CD4-positive, alpha-beta T cell treated with Interleukin-10 for 1 hour (primary cell): ENCODE data around the gene CARMIL1.

Experiments
- DNase-seq: peaks from one replicate; pipeline ENCODE4 v3.0.0-alpha.2; 2020

Gene CARMIL1

DNA sequence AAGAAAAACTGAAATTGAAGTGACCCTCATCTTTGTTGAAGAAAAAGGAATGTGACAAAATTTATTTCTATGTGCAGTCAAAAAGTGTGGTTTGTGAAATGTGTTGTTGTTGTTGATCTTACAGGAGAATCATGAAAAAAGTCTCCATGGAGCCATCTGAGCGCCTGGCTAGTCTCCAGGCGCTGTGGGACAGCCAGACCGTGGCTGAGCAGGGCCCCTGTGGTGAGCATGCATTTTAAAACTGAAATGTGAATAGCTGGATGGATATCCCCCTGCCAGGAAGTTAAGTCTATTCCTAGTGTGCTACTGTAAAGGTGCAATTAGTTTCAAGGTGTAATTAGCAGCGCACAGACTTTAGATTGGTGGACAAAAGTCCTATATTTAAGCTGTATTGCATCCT, 170.6 kb downstream of the CARMIL1 start:
- no peak for DNase-seq

DNA sequence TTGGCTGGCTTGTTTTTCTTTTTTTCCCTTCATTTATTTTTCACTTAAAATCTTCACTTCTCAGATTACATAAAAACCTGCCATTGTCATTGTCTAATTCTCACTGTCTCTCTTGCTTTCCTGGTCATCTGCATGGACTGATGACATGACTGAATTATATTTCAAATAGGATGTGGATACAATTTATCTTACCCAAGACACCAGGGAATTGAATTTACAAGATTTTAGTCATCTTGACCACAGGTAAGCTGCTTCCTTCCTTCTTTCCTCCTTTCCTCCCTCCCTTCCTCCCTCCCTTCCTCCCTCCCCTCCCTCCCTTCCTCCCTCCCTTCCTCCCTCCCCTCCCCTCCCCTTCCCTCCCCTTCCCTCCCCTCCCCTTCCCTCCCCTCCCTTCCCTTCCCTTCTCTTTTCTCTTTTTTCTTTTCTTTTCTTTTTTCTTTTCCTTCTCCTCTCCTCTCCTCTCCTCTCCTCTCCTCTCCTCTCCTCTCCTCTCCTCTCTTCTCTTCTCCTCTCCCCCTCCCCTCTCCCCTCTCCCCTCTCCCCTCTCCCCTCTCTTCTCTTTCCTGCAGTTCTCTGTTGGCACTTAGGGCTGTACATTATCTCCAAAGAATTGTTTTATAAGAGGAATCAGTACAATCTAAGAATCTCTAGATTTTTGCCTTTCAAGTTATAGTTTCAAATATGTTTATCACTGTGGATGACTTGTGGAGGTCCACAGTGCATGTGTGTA, 171.5 kb downstream of the CARMIL1 start:
- DNase-seq, result no peak

DNA sequence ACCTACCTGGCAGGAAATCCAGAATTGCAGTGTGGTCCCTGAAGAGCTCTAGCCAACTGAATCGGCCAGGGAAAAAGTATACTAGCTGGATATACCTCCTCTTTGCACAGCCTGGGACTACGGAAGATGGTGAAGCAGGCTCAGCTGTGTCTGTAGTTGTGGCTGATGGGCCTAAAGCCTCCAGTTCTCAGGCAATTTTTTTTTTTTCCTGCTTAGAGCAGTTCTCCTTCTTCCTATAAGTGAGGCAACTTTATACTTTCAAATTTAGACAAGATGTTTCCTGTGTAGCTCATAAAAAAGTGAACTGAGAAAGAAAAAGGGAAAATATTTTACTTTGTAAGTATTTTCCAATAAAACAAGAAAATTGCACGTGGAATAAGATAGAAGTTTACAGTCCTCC, 172.9 kb downstream of the CARMIL1 start:
- DNase-seq, result no peak

DNA sequence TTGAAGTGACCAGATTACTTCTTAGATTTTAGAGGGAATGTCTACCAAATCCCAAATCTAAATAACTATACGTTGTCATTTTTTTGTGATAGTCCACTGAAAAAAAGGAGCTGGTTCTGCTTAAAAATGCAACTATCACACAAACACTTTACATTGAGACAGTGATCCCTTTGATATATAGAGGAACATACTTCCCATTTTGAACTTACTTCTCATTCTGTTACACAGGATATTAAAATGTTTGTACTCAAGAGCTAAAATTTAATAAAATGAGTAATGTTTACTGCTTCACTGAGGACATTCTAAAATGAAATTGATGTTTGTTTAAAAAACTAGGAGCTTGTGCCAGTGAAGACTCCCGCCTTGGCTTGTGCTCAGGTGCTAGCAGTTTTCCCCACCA, 174.1 kb downstream of the CARMIL1 start:
- DNase-seq, result no peak

DNA sequence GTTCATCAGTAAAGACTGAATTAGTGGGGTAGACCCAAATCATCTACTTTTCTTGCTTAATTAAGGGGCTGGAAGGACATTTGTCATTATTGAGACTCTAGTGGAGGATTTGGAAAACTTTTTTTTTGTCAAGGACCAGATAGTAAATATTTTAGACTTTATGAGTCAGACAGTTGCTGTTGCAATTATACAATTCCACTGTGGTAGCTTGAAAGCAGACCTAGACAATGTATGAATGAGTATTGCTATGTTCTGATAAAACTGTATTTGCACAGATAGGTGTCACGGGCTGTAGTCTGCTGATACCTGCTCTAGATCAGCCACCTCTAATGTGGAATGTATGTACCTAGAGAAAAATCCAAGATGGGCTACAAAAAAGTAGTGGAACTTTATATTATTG, 175.0 kb downstream of the CARMIL1 start:
- no peak for DNase-seq

DNA sequence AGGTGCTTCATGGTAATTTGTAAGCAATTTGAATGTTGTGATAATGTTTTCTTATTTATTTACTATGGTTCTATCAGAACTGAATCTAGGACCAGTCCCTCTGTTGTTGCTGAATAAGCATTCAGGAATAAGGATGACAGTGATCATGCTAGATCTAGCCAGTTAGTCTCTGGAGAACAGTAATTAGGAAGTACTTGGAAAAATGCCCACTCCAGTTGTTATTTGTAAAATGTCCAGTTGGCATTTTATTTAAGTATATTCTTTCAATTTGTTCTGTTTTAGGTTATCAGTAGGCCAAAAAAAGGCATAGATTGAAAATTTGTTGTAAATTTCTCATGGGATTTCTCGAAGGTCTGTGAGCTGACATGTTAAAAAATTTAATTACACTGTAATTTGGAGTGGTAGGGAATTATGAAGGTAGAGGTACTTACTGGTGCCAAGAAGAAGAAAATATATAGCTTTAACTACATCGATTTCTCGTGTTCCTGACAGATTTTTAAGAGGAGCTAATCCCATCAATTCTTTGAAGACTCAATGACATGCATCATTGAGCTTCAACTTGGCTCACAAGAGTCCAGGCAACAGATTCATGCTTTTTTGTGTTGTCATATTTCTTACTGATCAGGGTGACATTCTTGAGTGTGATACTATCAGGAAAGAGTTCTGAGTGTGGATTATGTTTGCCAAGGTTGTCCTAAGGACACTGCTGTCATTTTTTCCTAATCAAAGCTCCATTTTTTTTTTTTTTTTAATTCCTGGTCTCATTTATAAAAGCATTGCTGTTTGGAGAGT, 177.3 kb downstream of the CARMIL1 start:
- no peak for DNase-seq

DNA sequence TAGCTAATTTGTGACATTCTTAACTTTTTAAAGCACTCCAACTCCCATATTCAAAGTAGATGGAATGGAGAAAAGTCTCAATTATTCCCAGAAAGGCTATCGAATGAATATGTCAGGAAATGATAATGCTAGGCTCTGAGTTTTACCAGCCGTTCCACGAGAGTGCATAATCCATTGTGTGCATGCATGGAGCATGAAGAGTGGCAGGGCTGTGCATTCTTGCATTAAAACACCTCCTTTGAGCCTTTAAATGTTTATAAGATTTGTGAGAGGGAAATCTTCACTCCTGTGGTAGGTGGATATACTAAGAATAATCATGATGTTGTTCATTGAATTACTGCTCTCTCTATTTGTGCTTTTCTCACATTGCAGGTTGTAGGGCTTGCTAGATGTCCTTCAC, 178.3 kb downstream of the CARMIL1 start:
- no peak for DNase-seq

DNA sequence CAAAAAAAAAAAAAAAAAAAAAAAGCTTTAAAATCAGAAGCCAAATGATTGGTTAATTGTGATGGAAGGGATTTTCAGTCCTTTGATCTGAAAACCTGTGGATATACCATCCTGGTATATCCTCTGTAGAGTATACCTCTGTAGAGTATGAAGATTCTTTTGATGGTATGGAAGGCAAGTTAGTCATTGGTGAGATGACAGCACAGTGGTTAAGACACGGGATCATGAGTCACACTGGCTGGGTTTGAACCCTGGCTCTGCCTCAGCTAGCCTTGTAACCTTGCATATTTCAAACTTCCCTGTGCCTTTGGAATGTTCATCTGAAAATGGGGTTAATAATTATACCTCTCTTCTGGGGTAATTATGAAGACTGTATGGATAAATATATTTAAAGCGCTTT, 179.3 kb downstream of the CARMIL1 start:
- DNase-seq, result no peak

DNA sequence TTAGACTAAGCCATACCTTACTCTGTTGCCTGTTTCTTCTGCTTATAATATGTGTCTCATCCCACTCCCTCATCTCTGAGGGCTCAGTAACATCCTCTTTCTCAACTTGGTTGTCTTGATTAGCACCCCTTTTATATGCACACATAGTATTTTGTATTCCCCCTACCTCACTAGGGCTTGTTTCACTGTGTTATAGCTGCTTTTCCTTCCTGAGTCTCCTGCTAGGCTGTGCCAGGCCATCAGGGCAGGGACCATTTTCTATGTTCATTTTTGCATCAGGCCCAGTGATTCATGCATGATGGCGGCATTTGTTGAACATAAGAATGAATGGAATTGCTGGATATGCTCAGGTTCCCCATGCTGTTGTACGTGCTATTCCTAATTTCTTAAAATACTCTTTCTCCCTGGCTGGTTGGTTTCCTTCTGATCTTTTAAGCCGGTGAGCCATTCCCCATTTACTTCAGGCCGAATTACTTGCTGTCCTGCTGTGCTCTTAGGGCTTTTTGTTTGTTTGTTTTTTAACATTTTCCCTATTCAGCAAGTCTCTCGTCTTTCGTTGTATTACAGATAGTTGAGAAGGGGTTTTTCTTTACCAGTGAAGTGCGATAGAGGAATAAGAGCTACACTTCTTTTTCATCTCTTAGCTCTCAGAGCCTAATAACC, 183.2 kb downstream of the CARMIL1 start:
- no peak for DNase-seq

DNA sequence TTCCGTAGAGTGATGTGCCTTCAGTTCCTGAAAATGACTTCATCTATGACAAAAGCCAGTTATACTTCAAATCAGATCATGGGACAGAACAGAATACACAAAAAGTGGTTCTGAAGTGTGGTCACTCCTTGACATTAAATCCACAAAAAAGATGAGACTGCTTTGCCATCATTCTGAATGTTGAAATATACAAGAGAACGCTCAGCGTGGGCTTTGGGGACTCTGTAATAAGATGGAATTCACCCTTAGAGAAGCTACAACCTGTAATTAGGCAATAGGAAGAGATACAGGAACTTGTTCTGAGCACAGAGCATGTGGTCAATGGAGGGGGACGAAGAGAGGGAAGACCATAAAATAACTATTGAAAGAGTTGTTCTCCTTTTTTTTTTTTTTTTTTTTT, 184.3 kb downstream of the CARMIL1 start:
- no peak for DNase-seq

DNA sequence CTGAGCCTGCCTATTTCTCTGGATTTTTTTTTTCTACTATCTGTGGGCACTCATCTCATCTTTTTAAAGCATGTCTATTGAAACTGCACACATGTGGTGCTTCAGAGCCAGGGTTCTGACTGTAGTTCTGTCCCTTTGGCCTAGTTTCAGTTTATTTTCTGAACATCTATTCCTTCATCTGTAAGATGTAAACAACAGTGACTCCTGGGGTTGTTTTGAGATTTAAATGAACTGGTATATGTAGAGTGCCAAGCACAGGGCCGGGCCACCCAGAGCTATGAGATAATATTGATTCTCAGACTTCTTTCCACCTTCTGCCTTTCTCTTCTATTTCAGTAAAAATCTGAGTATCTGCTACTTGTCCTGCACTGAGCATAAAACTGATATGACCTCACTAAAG, 185.1 kb downstream of the CARMIL1 start:
- DNase-seq, result no peak

DNA sequence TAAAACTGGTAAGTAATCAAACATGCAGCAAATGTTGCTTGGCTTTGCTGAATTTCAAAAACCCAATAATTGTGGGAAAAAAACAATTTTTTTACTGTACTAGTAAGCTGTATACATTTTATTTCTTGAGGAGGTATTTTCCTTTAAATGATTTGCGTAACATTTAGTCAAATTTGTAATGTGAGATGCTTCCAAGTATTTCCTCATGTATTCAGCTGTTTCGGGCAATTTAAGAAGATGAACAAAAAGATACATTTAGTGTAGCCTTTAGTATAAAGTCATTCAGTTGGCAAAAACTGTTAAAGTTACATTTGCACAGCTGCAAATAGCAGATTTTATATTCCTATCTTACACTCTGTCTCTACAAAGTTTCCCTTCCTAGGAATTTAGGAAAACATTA, 186.8 kb downstream of the CARMIL1 start:
- DNase-seq, result no peak

DNA sequence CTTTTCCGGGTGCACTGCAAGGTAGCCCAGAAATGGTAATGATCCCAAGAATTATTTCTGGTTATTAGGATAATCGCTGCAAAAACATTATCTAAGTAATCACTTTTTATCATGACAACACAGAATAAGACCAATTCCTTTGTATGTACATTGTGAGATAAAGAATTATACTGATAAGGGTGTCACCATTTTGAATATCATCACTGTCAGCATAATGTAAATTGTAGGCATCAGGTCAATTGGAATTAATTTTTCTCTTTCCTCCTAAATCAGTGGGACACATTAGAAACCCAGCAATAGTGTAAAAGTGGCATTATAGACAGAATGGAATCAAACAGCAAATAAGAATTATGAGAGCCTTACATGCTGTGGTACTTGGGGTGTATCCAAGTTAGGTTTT, 189.7 kb downstream of the CARMIL1 start:
- no peak for DNase-seq

DNA sequence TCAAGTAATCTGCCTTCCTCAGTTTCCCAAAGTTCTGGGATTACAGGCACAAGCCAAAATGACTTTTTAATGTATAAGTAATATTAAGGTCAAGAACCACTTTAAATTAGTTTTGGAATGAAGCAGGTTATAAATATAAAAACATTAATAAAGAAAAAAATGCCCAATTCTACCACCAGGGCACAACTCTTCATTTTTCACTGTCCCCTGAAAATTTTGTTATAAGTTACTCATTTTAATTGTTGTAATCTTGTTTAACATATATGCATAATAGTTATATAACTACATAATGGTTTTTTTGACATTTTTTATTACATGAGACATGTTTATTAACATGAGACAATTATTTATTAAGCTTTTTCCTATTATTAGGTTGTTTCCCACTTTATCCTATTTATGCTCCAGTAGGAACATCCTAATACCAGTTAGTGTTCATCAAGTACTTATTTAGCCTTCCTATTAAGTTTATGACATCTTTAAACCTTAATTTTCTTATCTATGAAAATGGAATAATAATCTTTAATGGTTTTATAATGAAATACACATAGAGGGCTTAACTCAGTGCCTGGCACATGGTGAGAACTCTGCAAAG, 190.7 kb downstream of the CARMIL1 start:
- no peak for DNase-seq

DNA sequence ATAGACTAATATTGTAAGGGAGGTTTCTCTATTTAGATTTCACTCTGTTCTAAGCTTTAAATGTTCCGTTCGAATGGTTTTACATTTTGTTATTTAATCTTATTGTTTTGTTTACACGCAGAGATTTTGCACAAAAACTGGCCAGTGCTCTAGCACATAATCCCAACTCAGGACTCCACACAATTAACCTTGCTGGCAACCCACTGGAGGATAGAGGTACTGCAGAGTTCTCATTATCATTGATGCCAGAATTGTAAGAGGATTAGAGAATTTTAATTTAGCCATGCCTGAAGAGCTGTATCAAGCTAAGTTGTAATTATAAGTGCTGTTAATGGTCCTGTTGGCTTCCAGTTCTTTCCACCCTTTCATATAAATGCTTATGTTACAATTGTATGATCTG, 193.1 kb downstream of the CARMIL1 start:
- no peak for DNase-seq

DNA sequence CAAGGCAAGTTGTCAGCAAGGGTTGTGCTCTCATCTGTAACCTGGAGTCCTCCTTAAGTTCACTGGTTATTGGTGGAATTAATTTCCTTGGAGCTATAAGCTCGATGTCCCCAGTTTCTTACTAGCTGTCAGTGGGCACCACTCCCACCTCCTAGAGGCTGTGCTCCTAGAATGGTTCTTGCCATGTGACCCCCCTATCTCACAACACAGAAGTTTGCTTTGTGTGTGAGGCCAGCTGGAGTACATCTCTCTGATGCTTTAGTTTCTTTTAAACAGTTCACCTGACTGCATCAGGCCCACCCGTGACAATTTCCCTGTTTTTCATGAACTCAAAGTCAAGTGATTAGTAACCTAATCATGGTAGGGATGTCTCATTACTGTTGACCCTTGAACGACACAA, 193.7 kb downstream of the CARMIL1 start:
- DNase-seq, result no peak

DNA sequence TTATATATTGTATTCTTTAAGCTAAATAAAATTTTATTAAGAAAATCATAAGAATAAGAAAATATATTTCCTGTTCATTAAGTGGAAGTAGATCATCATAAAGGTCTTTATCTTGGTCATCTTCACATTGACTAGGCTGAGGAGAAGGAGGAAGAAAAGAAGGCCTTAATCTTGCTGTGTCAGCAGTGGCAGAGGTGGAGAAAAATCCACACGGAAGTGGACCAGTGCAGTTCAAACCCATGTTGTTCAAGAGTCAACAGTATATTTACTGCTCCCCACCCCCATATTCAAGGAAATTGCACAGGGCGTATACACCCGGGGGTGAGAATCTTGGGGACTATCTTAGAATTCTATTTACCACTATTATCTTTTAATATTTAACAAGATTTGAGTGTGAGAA, 194.3 kb downstream of the CARMIL1 start:
- DNase-seq, result no peak

DNA sequence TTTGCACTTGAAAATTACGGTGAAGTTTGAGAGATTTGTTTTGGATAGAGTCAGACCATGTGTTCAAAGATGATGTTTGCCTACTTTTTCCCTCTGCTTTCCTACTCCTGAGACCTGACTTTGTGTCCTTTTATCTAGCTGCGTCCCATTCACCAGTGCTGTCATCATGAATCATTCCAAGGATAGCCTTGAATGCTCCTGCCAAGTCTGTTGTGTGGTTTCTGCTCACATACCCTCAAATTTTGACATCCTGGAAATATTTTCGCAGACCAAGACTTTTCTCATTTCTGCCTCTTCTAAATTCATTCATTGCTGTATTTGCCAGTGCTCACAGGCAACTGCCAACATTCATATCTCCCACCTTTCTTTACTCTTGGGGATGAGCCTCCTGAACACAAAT, 197.0 kb downstream of the CARMIL1 start:
- no peak for DNase-seq

DNA sequence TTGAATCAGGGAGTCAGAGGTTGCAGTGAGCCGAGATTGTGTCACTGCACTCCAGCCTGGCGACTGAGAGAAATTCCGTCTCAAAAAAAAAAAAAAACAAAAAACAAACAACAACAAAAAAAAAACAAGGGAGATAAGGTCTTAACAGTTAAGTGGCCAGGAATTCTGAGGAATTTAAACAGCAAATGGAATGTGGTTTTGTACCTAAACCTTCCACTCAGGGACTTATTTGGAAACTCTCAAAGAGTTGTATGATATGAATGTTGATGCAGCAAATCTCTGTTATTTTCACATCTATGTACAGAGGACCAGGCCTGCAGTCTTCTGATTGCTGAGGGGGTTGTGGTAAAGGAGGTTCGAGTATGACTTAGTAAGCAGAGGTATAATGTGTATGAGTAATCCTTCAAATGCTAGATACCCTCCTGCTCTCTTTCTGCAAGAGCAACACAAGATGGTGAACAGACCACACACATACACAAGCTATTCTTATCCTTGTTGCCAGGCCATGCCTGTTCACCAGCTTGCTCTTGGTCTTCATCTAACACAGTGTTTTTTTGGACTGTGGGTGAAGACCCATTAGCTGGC, 197.9 kb downstream of the CARMIL1 start:
- DNase-seq, result no peak

DNA sequence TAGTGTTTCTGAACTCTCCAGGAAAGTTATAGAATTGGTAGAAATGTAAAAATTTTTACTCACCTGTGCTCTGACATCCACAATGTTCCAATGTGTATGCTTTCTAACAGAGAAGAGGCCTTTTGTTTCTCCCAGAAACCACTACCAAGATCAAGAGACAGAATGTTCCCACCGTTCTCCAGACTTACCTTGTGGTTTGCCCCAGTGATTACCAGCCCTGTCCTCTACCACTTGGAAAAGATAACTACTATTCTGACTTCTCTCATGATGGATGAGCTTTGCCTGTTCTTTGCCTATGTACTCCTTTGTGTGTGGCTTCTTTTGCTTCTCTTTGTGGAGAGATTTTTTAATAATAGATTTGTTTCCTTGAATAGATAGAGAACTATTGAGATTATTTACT, 199.8 kb downstream of the CARMIL1 start:
- no peak for DNase-seq

DNA sequence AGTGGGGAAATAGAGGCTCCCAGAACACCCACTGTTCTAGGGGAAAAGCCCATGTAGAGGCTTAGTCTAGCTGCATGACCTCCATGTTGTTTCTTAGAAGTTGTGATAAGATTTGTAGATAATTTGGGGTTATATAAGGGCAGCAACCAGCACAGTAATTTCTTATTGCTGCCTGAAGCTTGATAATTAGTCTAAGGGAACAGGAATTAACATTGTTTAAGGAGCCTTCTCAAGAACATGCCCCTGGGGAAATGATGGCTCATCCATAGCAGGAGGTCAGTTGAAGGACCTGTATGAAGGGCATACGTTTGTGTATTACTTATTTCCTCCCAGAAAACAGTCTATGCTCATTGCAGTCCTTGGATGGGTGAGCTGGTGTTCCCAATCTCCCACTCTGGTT, 202.1 kb downstream of the CARMIL1 start:
- DNase-seq, result no peak

DNA sequence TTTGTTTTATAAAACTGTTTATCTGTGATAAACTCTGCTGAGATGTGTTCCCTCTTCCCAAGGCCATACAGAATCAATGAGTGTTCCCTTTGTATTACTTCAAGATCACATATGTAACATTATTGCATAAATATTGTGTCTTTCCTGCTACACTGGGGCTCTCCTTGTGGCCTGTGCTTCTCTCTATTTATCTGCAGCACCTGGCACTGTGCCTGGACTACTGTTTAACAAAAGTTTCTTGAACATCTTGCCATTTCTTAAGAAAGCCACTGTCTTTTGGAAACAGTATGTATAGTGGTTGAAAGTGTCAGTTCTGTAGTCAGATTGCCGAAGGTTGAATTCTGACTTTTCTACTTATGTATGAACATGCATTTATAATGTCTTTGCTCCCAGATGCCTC, 203.8 kb downstream of the CARMIL1 start:
- no peak for DNase-seq

DNA sequence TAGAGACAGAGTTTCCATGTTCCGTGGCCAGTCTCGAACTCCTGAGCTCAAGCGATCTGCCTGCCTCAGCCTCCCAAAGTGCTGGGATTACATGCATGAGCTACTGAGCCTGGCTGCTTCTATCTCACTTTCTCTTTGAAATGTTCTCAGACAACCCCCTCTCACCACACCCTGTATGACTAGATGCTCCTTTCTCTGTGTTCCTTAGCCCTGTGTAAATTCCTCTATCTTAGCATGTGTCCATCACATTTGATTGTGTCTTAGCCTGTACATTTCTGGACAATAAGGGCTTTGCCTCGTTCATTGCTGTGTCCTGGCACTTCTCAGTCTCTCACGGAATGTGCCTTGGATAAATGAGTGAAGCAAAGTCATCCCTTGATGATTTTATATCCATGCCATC, 204.8 kb downstream of the CARMIL1 start:
- no peak for DNase-seq
